K562 (cell line): ENCODE results near the gene E2F3. TPM values are rescaled to one million over a fixed set of nuclear protein-coding genes. Genes with fewer than 3 reads are reported as not detected.

Experiments
- CEBPB ChIP-seq: fragments of 450-650 bp; IDR thresholded peaks from 2 replicates; pipeline ENCODE4 v1.6.1; 2016; ENCODE audit warnings: missing genetic modification characterization, missing compliant biosample characterization
- KDM1A ChIP-seq, 2 experiments: fragments of 450-650 bp; IDR thresholded peaks; 2 replicates each; pipeline ENCODE4 v1.6.1; 2016; ENCODE audit warnings: mild to moderate bottlenecking in 2 of 2
- KLF6 ChIP-seq: fragments of 250-450 bp; sonication (Bioruptor Pico); IDR thresholded peaks from 2 replicates; pipeline ENCODE4 v1.4.0; 2020; ENCODE audit warnings: mild to moderate bottlenecking, moderate library complexity, borderline replicate concordance
- MAFG ChIP-seq: fragments of 450-650 bp; conservative IDR thresholded peaks from 2 replicates; pipeline ENCODE4 v1.6.1; 2016; ENCODE audit warnings: missing genetic modification characterization, missing compliant biosample characterization
- MYBL2 ChIP-seq, 2 experiments: fragments of 450-650 bp in 1 of 2; sonication (generic) in 1 of 2; formaldehyde crosslinking in 1 of 2; IDR thresholded peaks; 2 replicates each; pipeline versions ENCODE4 v1.6.1 to v1.8.1; 2017 to 2022; ENCODE audit warnings: borderline replicate concordance in 1 of 2, inconsistent platforms in 1 of 2, low read depth in 1 of 2, mild to moderate bottlenecking in 1 of 2, missing genetic modification reagents in 1 of 2, moderate library complexity in 1 of 2
- NR4A1 ChIP-seq, 2 experiments: fragments of 250-450 bp in 1 of 2; fragments of 450-650 bp in 1 of 2; sonication (Bioruptor Pico) in 1 of 2; IDR thresholded peaks; 2 replicates each; pipeline versions ENCODE4 v1.4.0 to v1.6.1; 2016 to 2020; ENCODE audit warnings: mild to moderate bottlenecking in 2 of 2, missing compliant biosample characterization in 1 of 2, missing genetic modification characterization in 1 of 2, moderate library complexity in 1 of 2
- POLR2B ChIP-seq: fragments of 450-650 bp; IDR thresholded peaks from 2 replicates; pipeline ENCODE4 v1.6.1; 2018; ENCODE audit warnings: low read depth; ENCODE audit not compliant: partially characterized antibody
- SMAD2 ChIP-seq: fragments of 150-350 bp; IDR thresholded peaks from 2 replicates; pipeline ENCODE4 v1.6.1; 2014; ENCODE audit warnings: low read depth, mild to moderate bottlenecking, low read length
- SMARCB1 ChIP-seq: IDR thresholded peaks from 2 replicates; pipeline ENCODE4 v1.6.1; 2011; ENCODE audit warnings: improper control_type of control experiment, low read depth; ENCODE audit not compliant: insufficient read length
- SRF ChIP-seq, 2 experiments: fragments of 250-450, 450-650 bp in 1 of 2; sonication (Bioruptor Pico) in 1 of 2; sonication (generic) in 1 of 2; formaldehyde crosslinking; IDR thresholded peaks; 2 replicates each; pipeline versions ENCODE4 v1.5.0 to v1.5.1; 2020 to 2022; ENCODE audit warnings: mild to moderate bottlenecking in 1 of 2, missing genetic modification reagents in 1 of 2
- TAF1 ChIP-seq: IDR thresholded peaks from 2 replicates; pipeline ENCODE4 v1.6.1; 2011; ENCODE audit warnings: mild to moderate bottlenecking, low read length, moderate library complexity; ENCODE audit not compliant: insufficient read depth, control insufficient read depth, severe bottlenecking; ENCODE audit errors: extremely low read depth
- polyA plus RNA-seq, 8 experiments: library from polyadenylated mRNA; depleted of rRNA in 4 of 8; stranded (reverse) in 5 of 8; unstranded in 3 of 8; fragments of >200 nt; fragmentation: Nextera tagmentation in 2 of 8; fragmentation: Illumina TruSeq in 1 of 8; extraction: Ambion mirVana in 2 of 8; extraction: Trizol in 1 of 8; gene quantifications; 2 replicates each; pipeline versions ENCODE4 v1.2.1 to v1.2.3, GENCODE V29; 2011 to 2014; ENCODE audit warnings: inconsistent platforms in 1 of 8, missing spikeins in 1 of 8
- total RNA-seq, 7 experiments: library from RNA; depleted of rRNA in 6 of 7; stranded (reverse); fragments of >200 nt in 6 of 7; fragmentation: Illumina TruSeq in 2 of 7; extraction: Trizol in 2 of 7; gene quantifications; 2 replicates each; pipeline versions ENCODE4 v1.2.1 to v1.2.3, GENCODE V29; 2011 to 2021; ENCODE audit warnings: low replicate concordance in 1 of 7
- TF ChIP-seq, protein P1 (sequence below): sonication (generic); formaldehyde crosslinking; IDR thresholded peaks from 2 replicates; pipeline ENCODE4 v1.8.1; 2023; ENCODE audit warnings: mild to moderate bottlenecking, missing genetic modification reagents, moderate library complexity
- TF ChIP-seq, protein P2 (sequence below): fragments of 450-650 bp; IDR thresholded peaks from 2 replicates; pipeline ENCODE4 v1.6.1; 2016; ENCODE audit warnings: antibody characterized with exemption
- TF ChIP-seq, protein P3 (sequence below), 2 experiments: fragments of 450-650 bp in 1 of 2; IDR thresholded peaks; 2 replicates each; pipeline ENCODE4 v1.6.1; 2011 to 2017; ENCODE audit warnings: low read depth in 2 of 2, antibody characterized with exemption in 1 of 2, borderline replicate concordance in 1 of 2, low read length in 1 of 2, mild to moderate bottlenecking in 1 of 2, mixed read lengths in 1 of 2; ENCODE audit not compliant: control insufficient read depth in 1 of 2
- TF ChIP-seq, protein P4 (sequence below), 2 experiments: fragments of 450-650 bp; IDR thresholded peaks; 2 replicates each; pipeline ENCODE4 v1.6.1; 2016

Gene E2F3
- total and polyA plus RNA-seq, 9 of the 15 experiments (the other 6 are each of a cell fraction or from before 2014, with no cell fraction given): 11.1 to 44.7 (median 27.2) TPM

DNA sequence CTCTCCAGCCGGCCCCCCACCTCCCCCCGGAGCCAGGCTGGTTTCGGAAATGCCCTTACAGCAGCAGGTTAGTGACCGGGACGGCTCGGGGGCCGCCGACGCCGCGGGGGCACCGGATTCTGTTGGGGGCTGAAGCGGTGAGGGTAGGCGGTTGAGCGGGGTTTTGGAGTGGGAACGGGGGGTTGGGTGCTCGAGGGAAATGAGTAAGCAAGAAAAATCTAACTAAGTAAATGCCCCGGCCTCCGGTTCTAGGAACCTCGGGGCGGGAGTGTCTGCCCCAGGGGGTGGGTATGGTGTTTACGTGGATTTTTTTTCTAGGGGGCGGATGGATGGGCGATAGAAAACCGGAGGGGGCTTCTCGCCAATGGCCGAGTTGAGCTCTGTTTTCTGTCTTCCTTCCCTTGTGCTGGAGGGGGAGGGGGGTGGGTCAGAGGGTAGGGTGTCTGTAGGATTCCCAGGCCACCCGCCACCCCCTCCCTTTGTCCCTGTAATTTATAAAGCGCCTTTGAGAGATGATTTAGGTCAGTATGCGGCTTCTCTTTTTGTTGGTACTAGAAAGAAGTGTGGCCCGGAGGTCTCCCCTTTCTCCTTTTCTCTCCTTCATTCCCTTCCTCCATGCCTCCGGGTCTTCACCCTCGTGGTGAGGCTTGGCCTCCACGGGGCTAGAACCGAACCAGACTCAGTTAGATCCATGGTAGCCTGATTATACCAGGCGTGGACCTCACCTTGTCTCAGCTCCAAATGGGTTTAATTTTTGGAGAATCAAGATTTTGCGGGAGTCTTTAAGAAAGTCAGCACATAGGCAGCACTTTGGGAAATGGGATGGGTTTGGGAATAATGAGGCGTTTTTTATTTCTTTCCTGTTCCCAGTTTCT, 2.3 kb downstream of the E2F3 start (continued):
- TF ChIP-seq MAFG (tag) (peak; percentile 74), CEBPB (tag) (no peak), TAF1 (peak; percentile 85), SMARCB1 (peak; percentile 25), NR4A1 (CRISPR knock-in tag; IDR thresholded peaks at IDR 0.05) (no peak), NR4A1 (tag; IDR thresholded peaks at IDR 0.05) (no peak; the same call in 1 of the 2 replicates), KLF6 (CRISPR knock-in tag) (0 out of 2 replicates have a peak, but pooled peaks have one; percentile 42), POLR2B (peak; percentile 11), SMAD2 (no peak), KDM1A (IDR thresholded peaks at IDR 0.05) (peak in 1 of 2 experiments; percentile 71; a peak in 1 of 4 replicates), SRF (CRISPR knock-in tag; IDR thresholded peaks at IDR 0.05) (0 out of 4 replicates have a peak, but pooled peaks of 1 of the 2 experiments have one; percentile 21), MYBL2 (IDR thresholded peaks at IDR 0.05; ENCODE audit: low read depth) (no peak), MYBL2 (CRISPR knock-in tag; IDR thresholded peaks at IDR 0.05; ENCODE audit: borderline replicate concordance) (no peak)
- TF ChIP-seq, protein P1, sequence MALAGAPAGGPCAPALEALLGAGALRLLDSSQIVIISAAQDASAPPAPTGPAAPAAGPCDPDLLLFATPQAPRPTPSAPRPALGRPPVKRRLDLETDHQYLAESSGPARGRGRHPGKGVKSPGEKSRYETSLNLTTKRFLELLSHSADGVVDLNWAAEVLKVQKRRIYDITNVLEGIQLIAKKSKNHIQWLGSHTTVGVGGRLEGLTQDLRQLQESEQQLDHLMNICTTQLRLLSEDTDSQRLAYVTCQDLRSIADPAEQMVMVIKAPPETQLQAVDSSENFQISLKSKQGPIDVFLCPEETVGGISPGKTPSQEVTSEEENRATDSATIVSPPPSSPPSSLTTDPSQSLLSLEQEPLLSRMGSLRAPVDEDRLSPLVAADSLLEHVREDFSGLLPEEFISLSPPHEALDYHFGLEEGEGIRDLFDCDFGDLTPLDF (CRISPR knock-in tag): peak; percentile 56; the same call in 1 of the 2 replicates
- TF ChIP-seq, protein P2, sequence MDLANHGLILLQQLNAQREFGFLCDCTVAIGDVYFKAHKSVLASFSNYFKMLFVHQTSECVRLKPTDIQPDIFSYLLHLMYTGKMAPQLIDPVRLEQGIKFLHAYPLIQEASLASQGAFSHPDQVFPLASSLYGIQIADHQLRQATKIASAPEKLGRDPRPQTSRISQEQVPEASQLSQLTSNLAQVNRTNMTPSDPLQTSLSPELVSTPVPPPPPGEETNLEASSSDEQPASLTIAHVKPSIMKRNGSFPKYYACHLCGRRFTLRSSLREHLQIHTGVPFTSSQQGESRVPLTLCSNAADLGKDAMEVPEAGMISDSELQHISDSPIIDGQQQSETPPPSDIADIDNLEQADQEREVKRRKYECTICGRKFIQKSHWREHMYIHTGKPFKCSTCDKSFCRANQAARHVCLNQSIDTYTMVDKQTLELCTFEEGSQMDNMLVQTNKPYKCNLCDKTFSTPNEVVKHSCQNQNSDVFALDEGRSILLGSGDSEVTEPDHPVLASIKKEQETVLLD: peak; percentile 37
- TF ChIP-seq, protein P3, sequence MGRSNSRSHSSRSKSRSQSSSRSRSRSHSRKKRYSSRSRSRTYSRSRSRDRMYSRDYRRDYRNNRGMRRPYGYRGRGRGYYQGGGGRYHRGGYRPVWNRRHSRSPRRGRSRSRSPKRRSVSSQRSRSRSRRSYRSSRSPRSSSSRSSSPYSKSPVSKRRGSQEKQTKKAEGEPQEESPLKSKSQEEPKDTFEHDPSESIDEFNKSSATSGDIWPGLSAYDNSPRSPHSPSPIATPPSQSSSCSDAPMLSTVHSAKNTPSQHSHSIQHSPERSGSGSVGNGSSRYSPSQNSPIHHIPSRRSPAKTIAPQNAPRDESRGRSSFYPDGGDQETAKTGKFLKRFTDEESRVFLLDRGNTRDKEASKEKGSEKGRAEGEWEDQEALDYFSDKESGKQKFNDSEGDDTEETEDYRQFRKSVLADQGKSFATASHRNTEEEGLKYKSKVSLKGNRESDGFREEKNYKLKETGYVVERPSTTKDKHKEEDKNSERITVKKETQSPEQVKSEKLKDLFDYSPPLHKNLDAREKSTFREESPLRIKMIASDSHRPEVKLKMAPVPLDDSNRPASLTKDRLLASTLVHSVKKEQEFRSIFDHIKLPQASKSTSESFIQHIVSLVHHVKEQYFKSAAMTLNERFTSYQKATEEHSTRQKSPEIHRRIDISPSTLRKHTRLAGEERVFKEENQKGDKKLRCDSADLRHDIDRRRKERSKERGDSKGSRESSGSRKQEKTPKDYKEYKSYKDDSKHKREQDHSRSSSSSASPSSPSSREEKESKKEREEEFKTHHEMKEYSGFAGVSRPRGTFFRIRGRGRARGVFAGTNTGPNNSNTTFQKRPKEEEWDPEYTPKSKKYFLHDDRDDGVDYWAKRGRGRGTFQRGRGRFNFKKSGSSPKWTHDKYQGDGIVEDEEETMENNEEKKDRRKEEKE (IDR thresholded peaks at IDR 0.05; ENCODE audit: borderline replicate concordance in 1 of 2, control insufficient read depth in 1 of 2, low read depth in 2 of 2, low read length in 1 of 2): 0 out of 4 replicates have a peak, but pooled peaks of 1 of the 2 experiments have one; percentile 61
- TF ChIP-seq, protein P4, sequence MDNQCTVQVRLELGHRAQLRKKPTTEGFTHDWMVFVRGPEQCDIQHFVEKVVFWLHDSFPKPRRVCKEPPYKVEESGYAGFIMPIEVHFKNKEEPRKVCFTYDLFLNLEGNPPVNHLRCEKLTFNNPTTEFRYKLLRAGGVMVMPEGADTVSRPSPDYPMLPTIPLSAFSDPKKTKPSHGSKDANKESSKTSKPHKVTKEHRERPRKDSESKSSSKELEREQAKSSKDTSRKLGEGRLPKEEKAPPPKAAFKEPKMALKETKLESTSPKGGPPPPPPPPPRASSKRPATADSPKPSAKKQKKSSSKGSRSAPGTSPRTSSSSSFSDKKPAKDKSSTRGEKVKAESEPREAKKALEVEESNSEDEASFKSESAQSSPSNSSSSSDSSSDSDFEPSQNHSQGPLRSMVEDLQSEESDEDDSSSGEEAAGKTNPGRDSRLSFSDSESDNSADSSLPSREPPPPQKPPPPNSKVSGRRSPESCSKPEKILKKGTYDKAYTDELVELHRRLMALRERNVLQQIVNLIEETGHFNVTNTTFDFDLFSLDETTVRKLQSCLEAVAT (IDR thresholded peaks at IDR 0.05): peak; percentile 16 to 47; a peak in 2 of 4 replicates
